Measurements from ENCODE around the gene GLT8D2.

The GLT8D2 gene

GRCh38 chr12:103956509-103957027 lies 93.4 kb downstream of the GLT8D2 start:
- Histone ChIP-seq H3K4me3 (ENCODE audit: low read depth, low read length) (peak overlapping the region; percentile 97), H3K36me3 (peaks cover 32% of the 10 kb centered on the region), H3K9me3 (ENCODE audit: severe bottlenecking) (no peaks in the 10 kb centered on the region), H3K27me3 (ENCODE audit: insufficient read depth, low read depth, severe bottlenecking) (no peaks in the 10 kb centered on the region), H3K27ac (peak overlapping the region; percentile 85)
- no peak for DNase-seq
- TF ChIP-seq, protein P1, sequence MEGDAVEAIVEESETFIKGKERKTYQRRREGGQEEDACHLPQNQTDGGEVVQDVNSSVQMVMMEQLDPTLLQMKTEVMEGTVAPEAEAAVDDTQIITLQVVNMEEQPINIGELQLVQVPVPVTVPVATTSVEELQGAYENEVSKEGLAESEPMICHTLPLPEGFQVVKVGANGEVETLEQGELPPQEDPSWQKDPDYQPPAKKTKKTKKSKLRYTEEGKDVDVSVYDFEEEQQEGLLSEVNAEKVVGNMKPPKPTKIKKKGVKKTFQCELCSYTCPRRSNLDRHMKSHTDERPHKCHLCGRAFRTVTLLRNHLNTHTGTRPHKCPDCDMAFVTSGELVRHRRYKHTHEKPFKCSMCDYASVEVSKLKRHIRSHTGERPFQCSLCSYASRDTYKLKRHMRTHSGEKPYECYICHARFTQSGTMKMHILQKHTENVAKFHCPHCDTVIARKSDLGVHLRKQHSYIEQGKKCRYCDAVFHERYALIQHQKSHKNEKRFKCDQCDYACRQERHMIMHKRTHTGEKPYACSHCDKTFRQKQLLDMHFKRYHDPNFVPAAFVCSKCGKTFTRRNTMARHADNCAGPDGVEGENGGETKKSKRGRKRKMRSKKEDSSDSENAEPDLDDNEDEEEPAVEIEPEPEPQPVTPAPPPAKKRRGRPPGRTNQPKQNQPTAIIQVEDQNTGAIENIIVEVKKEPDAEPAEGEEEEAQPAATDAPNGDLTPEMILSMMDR (IDR thresholded peaks at IDR 0.05; ENCODE audit: low read depth, low read length): no peak

DNA sequence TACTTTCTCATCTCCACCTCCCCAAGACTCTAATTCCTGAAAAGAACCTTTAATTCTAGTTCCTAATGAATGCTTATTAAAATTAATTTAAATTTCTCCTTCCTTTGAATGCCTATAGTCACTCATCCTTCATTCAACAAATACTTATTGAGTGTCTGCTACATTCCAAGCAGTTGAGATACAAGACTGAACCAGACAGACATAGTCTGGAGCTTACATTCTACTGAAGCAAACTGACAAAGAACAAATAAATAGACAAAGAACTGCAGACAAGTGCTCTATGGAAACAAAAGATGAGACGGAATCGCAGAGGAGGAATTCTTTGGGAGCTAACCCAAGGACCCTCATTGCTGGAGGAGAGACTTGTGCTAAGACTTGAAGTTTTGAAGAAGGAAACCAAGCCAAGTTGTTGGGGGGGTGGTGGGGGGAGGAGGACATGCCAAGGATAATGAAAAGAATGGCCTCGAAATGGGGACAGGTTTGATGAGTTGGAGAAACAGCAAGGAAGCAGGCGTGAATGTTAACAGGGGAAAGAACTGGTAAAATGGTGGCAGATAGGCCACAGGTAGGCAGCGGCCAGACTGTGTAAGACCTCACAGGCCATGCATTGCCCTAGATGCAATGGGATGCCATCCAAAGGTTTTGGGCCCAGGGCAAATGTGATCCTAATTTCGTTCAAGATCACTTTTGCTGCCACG lies 94.0 kb downstream of the GLT8D2 start:
- H3K27ac ChIP-seq: peak overlapping the region; percentile 85
- no peak for DNase-seq

DNA sequence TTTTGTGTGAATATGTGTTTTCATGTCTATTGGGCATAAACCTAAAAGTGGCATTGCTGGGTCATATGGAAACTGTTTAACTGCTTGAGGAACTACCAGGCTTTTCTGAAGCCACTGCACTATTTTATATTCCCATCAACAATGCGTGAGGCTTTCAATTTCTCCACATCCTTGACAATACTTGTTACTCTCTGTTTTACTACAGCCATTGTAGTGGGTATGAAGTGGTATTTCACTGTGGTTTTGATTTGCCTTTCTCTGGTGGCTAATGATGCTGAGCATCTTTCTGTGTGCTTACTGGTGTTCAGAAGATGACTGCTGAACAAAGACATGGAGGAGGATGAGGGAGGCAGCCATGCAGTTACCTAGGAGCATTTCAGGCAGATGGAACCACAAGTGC lies 97.5 kb downstream of the GLT8D2 start:
- H3K36me3 ChIP-seq: peaks cover 69% of the 10 kb centered on the region
- no peak for DNase-seq
- no peaks in the 10 kb centered on the region for H3K9me3 ChIP-seq (ENCODE audit: severe bottlenecking)
- no peak overlapping the region for H3K4me3 ChIP-seq (ENCODE audit: low read depth, low read length)
- TF ChIP-seq, protein P1 (IDR thresholded peaks at IDR 0.05; ENCODE audit: low read depth, low read length): no peak
- H3K27ac ChIP-seq: no peak overlapping the region
- H3K27me3 ChIP-seq (ENCODE audit: insufficient read depth, low read depth, severe bottlenecking): no peaks in the 10 kb centered on the region

More for the DNA sequence above, 94.0 kb downstream of the GLT8D2 start:
- H3K4me3 ChIP-seq (ENCODE audit: low read depth, low read length): peak overlapping the region; percentile 97
- H3K36me3 ChIP-seq: peaks cover 38% of the 10 kb centered on the region
- no peaks in the 10 kb centered on the region for H3K27me3 ChIP-seq (ENCODE audit: insufficient read depth, low read depth, severe bottlenecking)
- no peaks in the 10 kb centered on the region for H3K9me3 ChIP-seq (ENCODE audit: severe bottlenecking)
- TF ChIP-seq, protein P1 (IDR thresholded peaks at IDR 0.05; ENCODE audit: low read depth, low read length): no peak

DNA sequence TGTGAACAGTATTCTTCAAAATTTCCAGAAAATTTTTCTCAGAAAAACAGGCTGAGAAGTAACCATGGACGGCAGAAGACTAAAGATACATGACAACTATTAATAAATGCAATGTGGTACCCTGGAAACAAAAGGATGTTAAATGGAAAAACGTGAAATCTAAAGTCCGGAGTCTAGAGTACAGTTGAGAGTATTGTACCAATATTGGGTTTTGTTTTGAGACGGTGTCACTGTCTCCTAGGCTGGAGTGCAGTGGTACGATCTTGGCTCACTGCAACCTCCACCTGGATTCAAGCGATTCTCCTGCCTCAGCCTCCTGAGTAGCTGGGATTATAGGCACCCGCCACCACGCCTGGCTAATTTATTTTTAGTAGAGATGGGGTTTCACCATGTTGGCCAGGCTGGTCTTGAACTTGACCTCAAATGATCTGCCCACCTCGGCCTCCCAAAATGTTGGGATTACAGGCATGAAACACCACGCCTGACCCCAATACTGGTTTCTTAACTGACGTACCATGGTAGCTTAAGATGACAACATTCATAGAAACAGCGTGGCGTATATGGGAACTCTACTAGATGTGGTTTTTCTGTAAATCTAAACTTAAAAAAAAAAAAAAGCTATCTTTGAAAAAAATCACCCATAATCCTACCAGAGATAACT lies 101.1 kb downstream of the GLT8D2 start:
- Histone ChIP-seq H3K27me3 (ENCODE audit: insufficient read depth, low read depth, severe bottlenecking) (no peaks in the 10 kb centered on the region), H3K4me3 (ENCODE audit: low read depth, low read length) (no peak overlapping the region), H3K36me3 (peaks cover 94% of the 10 kb centered on the region), H3K9me3 (ENCODE audit: severe bottlenecking) (no peaks in the 10 kb centered on the region), H3K27ac (no peak overlapping the region)
- TF ChIP-seq, protein P1 (IDR thresholded peaks at IDR 0.05; ENCODE audit: low read depth, low read length): no peak
- DNase-seq: no peak

DNA sequence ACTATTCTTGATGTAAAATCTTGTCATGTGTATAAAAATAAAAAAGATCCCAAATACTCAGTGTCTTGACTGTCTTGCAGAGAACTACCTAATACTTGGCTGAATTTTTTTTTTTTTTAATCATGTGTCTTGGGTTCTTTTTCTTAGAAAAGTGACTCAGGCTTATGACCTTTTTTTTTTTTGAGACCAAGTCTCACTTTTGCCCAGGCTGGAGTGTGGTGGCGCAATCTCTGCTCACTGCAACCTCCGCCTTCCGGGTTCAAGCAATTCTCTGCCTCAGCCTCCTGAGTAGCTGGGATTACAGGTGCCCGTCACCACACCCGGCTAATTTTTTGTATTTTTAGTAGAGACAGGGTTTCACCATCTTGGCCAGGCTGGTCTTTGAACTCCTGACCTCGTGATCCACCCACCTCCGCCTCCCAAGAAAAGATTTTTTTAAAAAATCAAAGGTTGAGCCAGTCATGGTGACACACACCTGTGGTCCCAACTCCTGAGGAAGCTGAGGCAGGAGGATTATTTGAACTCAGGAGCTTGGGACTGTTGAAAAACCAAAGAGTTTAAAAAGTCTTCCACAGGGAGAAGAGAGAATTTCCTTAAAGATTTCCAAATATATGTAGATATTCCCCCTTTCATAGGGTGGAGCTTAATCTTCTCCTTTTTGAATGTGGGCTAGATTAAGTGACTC lies 102.0 kb downstream of the GLT8D2 start:
- H3K27me3 ChIP-seq (ENCODE audit: insufficient read depth, low read depth, severe bottlenecking): no peaks in the 10 kb centered on the region
- no peak overlapping the region for H3K27ac ChIP-seq
- H3K9me3 ChIP-seq (ENCODE audit: severe bottlenecking): no peaks in the 10 kb centered on the region
- no peak overlapping the region for H3K4me3 ChIP-seq (ENCODE audit: low read depth, low read length)
- no peak for DNase-seq
- peaks cover 94% of the 10 kb centered on the region for H3K36me3 ChIP-seq
- TF ChIP-seq, protein P1 (IDR thresholded peaks at IDR 0.05; ENCODE audit: low read depth, low read length): no peak
